RCC 7860 (cell line): Measurements from ENCODE around the gene FTCDNL1.
A peak's percentile ranks its signal among the peaks of the same experiment; 100 is the strongest.

ENCODE experiments used
- DNase-seq: peaks from one replicate; pipeline ENCODE4 v3.0.0-alpha.2; 2015; ENCODE audit warnings: low spot score
- FAIRE-seq: peaks from 2 replicates; lab custom pipeline; 2012; peaks lifted over from hg19 to GRCh38; lab: Jason Lieb, UNC

The FTCDNL1 gene

DNA sequence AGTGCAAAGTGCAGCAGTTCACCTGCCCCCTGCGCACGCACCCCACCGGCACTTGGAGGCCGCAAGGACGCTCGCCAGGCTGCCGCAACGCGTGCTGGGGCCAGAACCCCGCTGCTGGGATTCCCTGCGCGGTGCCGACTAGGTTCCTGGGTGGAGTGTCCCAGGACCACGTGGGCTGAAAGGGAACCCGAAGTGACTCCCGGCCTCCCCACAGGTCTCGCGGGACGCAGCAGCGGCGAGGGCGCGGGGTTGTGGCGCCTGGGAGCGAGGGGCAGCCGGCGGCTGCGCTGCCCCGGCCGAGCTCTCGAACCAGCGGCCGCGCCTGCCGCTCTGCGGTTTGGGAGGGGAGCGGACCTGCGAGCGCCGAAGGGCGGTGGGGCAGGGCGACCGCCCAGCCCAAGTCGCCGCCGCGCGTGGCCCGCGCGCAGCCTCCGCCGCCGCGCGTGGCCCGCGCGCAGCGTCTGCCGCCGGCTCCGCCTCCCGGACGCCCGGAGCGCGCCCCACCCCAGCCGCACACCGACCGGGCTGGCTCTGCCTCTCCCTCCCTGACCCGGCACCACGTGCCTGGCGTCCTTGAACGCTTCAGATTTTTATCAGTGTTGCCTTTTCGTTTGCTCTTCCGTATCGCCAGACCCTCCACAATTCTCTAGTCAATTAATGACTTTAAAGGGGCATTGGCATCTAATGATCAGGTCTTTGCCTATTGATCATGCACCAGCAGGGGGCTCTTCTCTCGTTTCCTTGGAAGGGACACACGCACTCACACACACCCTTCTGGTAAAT lies at the start of gene FTCDNL1:
Gene FTCDNL1, minus strand, starts transcription at position 475 of the 783 bp plus-strand sequence. CDS start 2,230 bp downstream, outside the sequence.
- peak; percentile 20 for DNase-seq
- no peak for FAIRE-seq

DNA sequence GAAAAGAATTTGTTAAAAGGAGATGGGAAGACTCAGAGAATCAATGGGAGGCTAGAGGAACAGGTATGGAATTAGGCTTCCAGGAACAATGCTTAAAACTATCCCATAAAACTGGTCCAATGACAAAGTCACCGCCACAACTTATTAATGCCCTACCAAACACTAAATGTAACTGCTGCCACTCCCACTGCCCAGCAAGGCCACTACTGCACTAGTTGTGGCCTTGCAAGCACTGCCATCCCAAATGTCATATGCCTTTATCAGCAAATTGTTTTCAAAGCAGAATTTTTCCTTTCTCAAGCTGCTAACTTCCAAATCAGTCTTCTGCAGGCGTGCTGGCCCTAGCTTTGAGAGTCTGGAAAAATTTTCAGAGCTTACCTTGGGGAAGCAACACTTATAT lies 45.6 kb upstream of the FTCDNL1 start:
- FAIRE-seq (no peak), DNase-seq (no peak)

DNA sequence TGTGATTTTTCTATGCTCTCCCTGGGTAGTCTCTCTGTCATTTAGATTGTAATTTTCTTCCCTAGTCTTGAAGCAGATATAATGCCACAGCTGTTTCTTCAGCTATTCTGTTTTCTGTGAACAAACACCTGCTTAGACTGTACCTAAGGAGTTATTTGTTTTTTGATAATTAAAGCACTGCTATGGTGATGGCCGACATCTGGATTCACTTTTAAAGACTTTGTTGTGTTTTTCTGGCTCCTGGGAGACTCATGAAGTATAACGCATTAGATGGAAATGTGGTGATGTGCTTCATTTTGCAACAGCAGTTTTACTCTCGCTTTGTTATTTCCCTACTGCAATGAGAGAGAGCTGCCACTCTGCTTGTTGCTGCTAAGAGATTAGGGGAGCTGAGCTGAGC lies 44.4 kb upstream of the FTCDNL1 start:
- FAIRE-seq (no peak), DNase-seq (no peak)

DNA sequence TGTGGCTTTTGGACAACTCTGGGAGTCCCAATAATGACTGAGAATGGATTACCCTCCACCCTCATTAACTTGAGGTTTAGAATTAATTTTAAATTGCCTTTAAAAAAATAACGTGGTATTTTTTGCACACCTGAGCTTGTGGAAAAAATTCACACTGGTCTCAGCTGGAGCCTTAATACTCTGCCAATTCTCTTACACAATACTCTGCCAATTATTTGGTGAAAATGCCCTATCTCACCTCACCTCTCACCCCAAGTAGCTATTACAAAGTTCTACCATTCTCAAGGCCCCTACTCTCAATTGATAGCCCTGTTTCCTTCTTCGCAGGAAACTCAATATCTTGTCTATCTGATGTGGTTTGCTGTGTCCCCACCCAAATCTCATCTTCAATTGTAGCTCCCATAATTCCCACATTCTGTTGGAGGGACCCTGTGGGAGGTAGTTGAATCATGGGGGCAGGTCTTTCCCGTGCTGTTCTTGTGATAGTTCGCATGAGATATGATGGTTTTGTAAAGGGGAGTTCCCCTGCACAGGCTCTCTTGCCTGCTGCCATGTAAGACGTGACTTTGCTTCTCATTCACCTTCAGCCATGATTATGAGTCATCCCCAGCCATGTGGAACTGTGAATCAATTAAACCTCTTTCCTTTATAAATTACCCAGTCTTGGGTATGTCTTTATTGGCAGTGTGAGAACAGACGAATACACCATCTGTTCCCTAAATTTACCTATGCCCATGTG lies 32.7 kb upstream of the FTCDNL1 start:
- FAIRE-seq, result no peak
- DNase-seq, result no peak

DNA sequence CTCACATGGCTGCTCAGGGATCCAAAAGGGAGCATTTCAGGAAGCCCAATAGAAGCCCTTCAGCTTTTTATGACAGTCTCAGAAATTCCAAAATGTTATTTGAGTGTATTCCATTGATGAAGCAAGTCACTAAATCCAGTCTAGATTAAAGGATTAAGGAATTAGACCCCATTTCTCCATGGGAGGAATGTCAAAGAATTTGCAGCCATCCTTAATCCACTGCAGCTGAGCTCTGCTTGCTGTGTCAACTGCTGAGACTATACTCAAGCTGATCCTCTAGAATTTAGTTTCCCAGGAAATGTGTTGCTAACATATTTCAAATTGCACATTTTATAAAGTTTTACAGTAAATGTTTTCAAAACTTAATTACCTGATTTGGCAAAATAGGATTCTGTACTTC lies 31.7 kb upstream of the FTCDNL1 start:
- FAIRE-seq, result no peak

DNA sequence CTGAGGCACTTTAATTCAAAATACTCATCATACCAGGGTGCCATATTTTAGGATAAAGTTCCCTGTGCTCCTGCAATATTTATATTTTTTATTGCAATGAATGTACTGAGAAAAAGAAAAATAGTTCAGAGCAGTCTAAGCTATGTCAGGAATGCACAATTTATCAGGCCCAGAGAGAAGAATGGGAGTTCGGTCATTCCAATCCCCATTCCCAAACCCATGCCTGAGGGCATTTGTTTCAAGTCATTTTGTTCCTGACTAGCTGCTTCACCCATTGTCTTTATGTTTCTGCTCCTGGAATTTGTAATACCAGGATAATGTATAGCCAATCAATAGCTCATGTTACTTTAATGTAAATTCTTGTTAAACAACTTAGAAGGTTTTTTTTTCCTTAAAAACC lies 24.4 kb upstream of the FTCDNL1 start:
- DNase-seq (no peak), FAIRE-seq (no peak)

More for the DNA sequence above, 31.7 kb upstream of the FTCDNL1 start:
- no peak for DNase-seq

DNA sequence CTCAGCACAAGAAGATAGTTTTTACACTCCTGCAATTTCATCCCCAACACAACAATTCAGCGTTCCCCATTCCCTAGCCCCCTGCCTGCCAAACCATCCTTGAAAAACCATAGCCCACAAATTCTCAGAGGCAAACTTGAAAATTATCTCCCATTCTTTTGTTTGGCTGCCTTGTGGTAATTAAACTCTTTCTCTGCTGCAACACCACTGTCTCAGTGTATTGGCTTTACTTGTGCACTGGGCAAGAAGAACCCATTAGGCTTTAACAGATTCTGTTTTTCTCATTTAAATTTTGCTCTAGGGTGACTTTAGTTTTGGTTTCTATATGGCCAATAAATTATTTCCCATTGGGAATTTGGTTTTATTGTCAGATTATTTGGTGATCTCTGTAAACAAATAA lies 23.2 kb upstream of the FTCDNL1 start:
- FAIRE-seq, result no peak
- no peak for DNase-seq

DNA sequence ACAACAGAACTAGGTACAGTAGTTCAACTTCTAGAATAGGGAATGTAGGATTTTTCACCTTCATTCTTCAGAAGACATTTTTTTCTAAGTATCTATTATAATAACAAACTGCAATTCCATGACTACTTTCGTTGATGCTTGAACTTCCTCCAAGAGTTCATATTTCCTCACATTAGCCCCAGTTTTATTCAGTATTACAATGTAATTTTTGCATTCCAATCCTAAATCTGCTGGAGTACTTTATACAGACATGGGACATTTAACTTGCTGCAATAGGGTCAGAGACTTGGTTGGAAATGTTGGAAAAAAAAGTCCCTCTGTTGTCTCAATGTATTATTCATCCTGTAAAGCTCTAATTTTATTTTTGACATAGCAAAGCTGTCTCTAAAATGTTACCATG lies 19.6 kb upstream of the FTCDNL1 start:
- FAIRE-seq, result no peak
- DNase-seq, result no peak

DNA sequence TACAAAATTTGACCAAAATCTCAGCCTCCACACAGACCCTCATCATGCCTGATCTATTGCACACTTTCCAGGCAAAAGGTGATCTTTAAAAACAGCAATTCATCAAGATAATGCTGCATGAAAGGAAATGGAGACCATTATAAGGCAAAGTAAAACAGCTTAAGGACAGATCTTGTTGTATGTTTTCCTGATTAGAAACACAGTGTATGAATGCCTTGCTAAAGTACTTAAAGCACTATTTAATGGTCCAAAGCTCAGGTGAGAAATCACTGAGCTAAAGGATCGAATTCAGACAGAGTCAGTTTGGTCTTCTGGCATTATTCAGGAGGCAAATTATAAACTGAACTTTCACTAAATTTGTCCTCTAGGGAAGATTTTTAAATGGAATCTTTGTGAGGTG lies 18.7 kb upstream of the FTCDNL1 start:
- no peak for DNase-seq

DNA sequence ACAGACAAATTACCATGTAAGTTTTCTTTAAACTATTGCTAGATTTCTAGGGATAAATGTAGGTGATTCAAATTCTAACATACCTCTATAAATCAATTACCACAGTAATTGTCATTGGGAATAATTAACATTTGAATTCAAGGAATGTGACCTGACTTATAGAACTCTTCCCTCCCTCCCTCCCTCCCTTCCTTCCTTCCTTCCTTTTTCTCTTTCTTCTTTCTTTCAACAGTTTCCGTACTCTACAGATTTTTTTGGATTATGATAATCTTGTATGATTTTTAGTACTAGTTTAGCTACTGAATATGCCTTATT lies 18.2 kb upstream of the FTCDNL1 start:
- DNase-seq, result no peak
- FAIRE-seq, result no peak

More for the DNA sequence above, 18.7 kb upstream of the FTCDNL1 start:
- no peak for FAIRE-seq

DNA sequence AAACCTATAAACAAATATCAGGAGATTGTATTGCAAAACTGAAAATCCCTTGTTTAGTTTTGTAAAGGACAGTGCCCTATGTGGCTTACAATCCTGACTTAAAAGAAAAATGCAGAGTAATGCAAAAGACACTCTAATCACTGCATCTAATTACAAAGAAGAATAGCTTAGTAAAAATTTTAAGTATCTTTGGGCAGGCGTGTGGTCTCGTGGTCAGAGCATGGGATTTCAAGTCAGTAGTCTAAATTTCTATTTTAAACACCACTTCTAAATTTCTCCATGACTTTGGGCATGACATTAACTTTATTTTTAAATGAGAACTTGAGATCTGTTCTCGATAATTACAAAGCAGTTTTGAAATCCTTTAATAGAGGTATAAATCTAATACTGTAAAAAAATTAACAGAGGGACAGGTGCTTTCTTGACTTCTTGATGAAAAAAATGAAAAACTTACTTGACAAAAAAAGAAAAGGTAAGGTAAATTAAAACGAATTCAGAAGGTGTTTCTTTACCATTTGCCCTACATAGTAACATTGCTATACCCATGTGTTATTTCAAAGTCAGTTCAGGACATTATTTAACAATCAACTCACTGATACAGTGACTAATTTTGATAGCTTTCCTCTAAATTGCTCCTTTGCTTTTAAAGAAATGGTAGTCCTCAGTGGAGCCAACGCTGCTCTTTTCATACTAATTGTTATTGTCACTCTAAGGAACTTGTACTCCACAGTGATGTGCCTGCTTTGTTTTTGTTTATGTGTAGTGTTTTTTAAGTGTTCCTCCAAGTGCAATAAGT lies 17.6 kb upstream of the FTCDNL1 start:
- DNase-seq, result no peak
- FAIRE-seq, result no peak

DNA sequence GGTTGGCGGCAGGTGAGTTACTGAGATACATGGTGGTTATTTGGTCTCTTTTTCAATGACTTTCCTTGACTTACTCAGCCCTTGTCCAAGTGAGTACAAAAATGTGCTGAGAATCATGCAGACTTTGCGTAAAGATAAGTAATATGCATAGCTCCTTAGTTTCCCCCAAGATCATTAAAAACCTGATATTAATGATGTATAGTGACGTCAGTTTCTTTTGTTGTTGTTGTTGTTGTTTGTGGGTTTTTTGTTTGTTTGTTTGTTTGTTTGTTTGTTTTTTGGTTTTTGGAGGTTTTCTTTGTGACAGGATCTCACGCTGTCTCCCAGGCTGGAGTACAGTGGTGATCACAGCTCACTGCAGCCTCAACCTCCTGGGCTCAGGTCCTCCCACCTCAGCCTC lies 14.9 kb upstream of the FTCDNL1 start:
- FAIRE-seq, result no peak
- no peak for DNase-seq

DNA sequence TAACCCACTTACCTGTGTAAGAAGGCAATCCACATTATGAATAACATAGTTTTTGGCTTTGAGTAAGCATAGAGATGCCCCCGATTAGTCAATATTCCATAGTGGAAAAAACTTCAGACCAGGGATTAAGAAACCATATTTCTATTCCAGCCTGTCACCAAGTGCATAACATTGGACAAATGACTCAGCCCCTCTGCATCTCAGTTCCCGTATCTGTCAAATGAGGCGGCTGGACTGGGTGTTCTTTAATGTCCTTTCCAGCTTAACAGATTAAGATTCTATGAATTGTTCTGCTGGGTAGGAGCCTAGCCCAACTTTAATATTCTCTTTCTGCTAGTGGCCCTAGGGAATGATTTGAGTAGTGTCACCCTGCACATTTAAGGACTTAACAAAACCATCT lies 11.8 kb upstream of the FTCDNL1 start:
- DNase-seq (no peak), FAIRE-seq (no peak)

DNA sequence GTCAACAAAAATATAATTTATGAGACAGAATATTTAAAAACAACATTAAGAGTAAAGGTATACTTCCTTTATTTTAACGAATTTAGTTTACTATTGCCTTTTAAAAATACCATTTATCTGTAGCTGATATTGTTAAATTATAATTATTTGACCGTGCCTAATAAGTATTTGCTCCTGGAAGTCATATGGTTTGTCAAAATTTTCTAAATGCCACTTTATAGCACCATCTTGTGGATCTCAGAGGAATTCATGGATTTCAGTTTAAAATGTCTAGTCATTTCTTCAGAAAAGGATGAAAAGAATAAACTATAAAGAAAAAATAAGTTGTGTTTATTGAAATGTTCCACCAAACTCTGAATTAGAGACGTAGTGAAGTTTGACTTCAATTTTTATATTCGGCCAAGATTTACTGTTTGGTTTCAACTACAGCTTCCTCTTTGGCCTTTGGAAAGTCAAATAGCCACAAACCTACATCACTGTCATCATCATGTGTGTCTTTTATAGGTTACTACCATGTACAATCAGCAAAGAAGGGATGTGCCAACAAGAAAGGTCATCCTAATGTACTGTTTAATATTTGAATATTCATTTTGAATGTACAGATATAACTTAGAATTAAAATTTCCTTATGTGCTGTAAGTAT lies 10.3 kb upstream of the FTCDNL1 start:
- FAIRE-seq, result peak; percentile 83
- peak; percentile 29 for DNase-seq

DNA sequence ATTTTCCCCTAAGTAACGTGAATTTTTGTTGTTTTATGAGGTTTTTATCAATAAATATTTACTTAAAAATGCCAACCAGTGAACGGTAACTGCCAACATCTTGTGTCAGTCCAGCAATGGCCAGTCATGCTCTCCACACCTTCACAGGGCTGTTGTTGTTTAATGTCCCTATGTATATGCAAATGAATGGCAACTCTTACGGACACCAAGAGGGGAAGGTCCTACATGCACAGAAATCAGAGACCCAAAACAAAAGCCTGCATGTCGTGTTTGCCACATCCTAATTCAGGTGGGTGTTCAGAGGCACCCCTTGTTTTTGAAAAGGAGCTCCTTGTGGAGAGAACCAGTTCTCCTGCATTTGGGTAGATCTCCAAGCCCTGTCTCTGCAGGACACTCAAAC lies 4.8 kb upstream of the FTCDNL1 start:
- DNase-seq, result no peak
- FAIRE-seq, result no peak

DNA sequence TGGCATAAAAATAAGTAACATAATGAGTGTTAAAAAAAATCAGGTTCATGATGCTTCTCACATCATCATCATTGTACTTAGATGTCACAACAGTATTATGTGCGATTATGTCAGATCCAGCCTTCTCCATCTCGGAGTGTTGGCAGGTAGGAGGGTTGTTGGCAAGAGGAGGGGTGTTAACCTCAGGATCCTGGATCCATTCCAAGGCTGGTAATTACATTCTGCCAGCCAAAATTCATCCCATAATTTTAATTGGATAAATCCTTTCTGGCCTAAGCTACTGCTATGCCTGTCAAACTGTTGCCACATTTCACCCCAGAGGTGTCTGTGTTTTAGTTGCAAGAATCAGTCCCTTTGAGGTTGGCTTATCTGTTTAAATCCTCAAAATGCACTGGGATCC lies 891 bp upstream of the FTCDNL1 start:
- DNase-seq (no peak), FAIRE-seq (no peak)

DNA sequence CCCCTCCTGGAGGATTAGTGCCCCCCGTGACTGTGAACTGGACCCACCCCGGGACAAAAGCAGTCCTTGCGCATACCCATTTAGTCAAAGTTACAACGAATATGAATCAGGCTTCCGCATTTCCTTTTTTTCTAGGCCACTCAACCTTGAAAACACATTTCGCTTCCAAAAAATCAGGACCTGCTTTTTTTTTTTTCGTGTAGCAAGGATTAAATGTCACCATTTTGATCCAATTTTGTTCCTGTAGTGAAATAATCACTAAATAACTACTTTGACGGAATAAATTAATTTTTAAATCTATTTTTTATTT lies 464 bp upstream of the FTCDNL1 start:
- FAIRE-seq (no peak), DNase-seq (no peak)

DNA sequence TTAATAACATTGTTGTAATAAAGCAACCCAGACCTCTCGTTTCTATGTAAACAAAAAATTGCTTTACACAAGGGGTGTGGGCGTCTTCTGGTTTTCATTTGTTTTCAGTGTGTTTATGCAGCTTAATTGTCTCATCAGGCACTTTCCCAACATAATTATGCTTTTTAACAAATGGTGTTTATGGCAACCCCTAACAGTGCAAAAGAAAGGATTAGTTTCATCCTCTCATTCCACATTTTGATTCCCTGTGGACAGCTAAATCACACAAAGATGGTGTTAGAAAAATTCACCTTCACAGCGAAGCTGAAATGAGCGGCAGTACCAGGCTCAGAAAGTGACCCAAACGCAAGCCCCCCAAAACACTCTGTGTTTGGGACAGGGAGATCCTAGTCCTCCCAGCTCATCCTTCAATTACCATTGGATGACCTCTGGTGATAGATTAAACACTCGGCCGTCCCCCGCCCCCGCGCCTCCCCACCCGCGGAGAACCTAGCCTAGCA lies 724 bp downstream of the FTCDNL1 start:
- DNase-seq (no peak), FAIRE-seq (no peak)

DNA sequence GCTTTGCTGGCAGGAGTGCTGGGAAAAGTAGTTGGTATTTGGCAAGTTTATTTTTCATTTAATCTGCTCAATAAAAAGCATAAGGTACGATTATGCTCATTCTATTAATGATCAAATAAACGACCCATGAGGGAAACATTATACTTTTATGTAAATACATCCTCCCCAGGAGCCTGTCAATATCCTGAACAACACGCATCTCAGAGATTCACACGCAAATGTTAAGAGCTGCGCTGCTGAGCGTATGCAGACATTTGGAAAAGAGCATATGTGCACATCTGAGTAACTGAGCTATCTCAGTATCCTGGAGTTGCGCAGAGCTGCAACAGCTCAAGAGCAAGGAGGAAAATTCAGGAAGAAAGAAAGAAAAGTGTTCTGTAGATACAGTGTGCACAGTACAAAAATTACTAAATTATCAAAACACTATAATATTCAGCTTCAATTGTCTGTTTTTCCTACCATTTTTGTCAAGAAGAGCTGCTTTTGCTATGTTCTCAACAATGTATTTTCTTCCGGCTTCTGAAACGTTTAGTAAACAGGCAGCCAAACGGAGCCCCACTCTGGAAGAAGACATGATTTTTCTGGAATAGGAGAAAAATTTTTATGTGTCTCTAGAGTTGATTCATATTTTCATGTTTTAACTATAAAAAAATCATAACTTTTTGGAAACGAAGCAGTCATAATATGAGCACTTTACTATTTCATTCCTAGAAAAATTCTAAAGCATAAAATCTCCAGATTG lies 2.4 kb downstream of the FTCDNL1 start:
- FAIRE-seq (no peak), DNase-seq (no peak)

DNA sequence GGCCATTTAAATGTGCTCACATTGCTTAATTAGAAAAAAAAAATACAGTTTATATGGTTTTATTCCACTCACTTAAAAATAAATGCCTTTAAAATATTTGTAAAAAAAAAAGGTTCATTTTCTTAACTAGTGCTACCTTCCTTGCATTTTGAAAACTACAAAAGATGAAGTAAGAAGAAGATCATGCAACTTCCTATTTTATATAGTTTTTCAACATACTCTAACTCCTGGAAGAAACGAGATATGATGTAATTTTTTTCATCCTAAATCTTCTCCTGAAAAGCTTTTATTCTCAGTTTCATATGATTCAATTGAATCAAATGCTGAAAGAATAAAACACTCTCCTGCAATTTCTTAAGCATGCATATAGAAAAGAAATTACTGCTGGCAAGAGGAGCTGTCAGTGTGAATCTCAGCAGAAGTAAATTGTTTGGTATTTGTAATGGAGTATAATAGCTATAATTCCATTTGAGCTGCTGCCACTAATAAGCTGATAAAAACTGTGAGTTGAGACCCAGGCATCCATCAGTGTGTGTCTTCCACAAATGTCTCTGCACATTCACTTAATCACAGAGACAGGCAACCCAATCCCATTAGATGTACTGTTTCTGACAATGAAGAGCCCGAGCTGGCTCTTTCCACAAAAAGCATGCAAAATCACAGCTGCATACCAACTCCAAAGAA lies 3.7 kb downstream of the FTCDNL1 start:
- no peak for DNase-seq
- no peak for FAIRE-seq
